Stimulated activated CD8-positive, alpha-beta memory T cell treated with anti-CD3 and anti-CD28 coated beads, Interleukin-15, amount 100 ng/mL, for 1 hour (primary cell): ENCODE results near the gene DNAJC16.
A peak's percentile ranks its signal among the peaks of the same experiment; 100 is the strongest.
"Not testable (repeated sequence)": the region's sequence is repeated elsewhere in the genome, so short reads cannot be mapped to it uniquely, and the experiment has no call there.

Experiments used
- DNase-seq: peaks from one replicate; pipeline ENCODE4 v3.0.0-alpha.2; 2020; ENCODE audit warnings: low read depth

The DNAJC16 gene

GRCh38 chr1:15526490-15527339 is at the start of gene DNAJC16:
Gene DNAJC16 (plus strand): TSS chr1:15526848. CDS start chr1:15529106, 2,258 bp downstream.
- peak; percentile 89 for DNase-seq

GRCh38 chr1:15476927-15477326 is 49.7 kb upstream of the DNAJC16 start:
- no peak for DNase-seq

- DNase-seq = no peak
These were observed 48.9 kb upstream of the DNAJC16 start for GRCh38 chr1:15477646-15478212.

GRCh38 chr1:15479654-15480347 is 46.8 kb upstream of the DNAJC16 start:
- DNase-seq = no peak

GRCh38 chr1:15482455-15482854 is 44.2 kb upstream of the DNAJC16 start:
- not testable (repeated sequence) for DNase-seq

- DNase-seq = not testable (repeated sequence)
These were observed 43.6 kb upstream of the DNAJC16 start for GRCh38 chr1:15482983-15483543.

GRCh38 chr1:15483971-15484370 is 42.7 kb upstream of the DNAJC16 start:
- DNase-seq = no peak

- not testable (repeated sequence) for DNase-seq
These were observed 42.2 kb upstream of the DNAJC16 start for GRCh38 chr1:15484443-15484842.

- no peak for DNase-seq
These were observed 41.0 kb upstream of the DNAJC16 start for GRCh38 chr1:15485636-15486035.

- not testable (repeated sequence) for DNase-seq
These were observed 39.6 kb upstream of the DNAJC16 start for GRCh38 chr1:15486844-15487610.

GRCh38 chr1:15488371-15488770 is 38.3 kb upstream of the DNAJC16 start:
- no peak for DNase-seq

- no peak for DNase-seq
These were observed 37.5 kb upstream of the DNAJC16 start for GRCh38 chr1:15489052-15489736.

- not testable (repeated sequence) for DNase-seq
These were observed 35.6 kb upstream of the DNAJC16 start for GRCh38 chr1:15491010-15491409.

- DNase-seq = no peak
These were observed 34.1 kb upstream of the DNAJC16 start for GRCh38 chr1:15492596-15492995.

- no peak for DNase-seq
These were observed 32.7 kb upstream of the DNAJC16 start for GRCh38 chr1:15493869-15494390.

- no peak for DNase-seq
These were observed 26.2 kb upstream of the DNAJC16 start for GRCh38 chr1:15500184-15501178.

- DNase-seq = peak; percentile 19
These were observed 25.2 kb upstream of the DNAJC16 start for GRCh38 chr1:15501208-15502032.

GRCh38 chr1:15504436-15504835 is 22.2 kb upstream of the DNAJC16 start:
- DNase-seq = no peak

- DNase-seq = no peak
These were observed 19.8 kb upstream of the DNAJC16 start for GRCh38 chr1:15506831-15507230.
